Thoracic aorta (tissue), 2 donors: ENCODE results near the gene COMMD4. TPM values are rescaled to one million over a fixed set of nuclear protein-coding genes. Genes with fewer than 3 reads are reported as not detected.
"Not testable (repeated sequence)": the region's sequence is repeated elsewhere in the genome, so short reads cannot be mapped to it uniquely, and the experiment has no call there.

ENCODE experiments used
- ATAC-seq: fragments of 150-250 bp; one replicate; pipeline ENCODE4 v1.8.0; 2017; ENCODE audit warnings: low read depth; ENCODE audit not compliant: insufficient number of reproducible peaks, low FRiP score
- DNase-seq: peaks from one replicate; pipeline ENCODE4 v3.0.0-alpha.2; 2020; ENCODE audit warnings: low spot score
- H3K27ac ChIP-seq, 2 donors: fragments of 200-600 bp; sonication (generic); 1 replicate in 1 of 2; 2 replicates in 1 of 2; pipeline ENCODE4 v1.5.1; 2016; ENCODE audit warnings: mild to moderate bottlenecking in 2 of 2, moderate library complexity in 2 of 2
- H3K27me3 ChIP-seq: fragments of 200-600 bp; sonication (generic); replicated peaks from 2 replicates; pipeline ENCODE4 v1.6.0; 2016; ENCODE audit warnings: mild to moderate bottlenecking; ENCODE audit not compliant: insufficient read depth
- H3K36me3 ChIP-seq: fragments of 200-600 bp; sonication (generic); one replicate; pipeline ENCODE4 v1.5.1; 2016
- H3K4me1 ChIP-seq, 2 donors: fragments of 200-600 bp; sonication (generic); 1 replicate in 1 of 2; 2 replicates in 1 of 2; pipeline versions ENCODE4 v1.5.1 to v1.6.0; 2016; ENCODE audit warnings: low read depth in 2 of 2, mild to moderate bottlenecking in 1 of 2; ENCODE audit not compliant: control insufficient read depth in 1 of 2
- H3K4me3 ChIP-seq: fragments of 200-600 bp; sonication (generic); 2 replicates; pipeline ENCODE4 v1.5.1; 2016; ENCODE audit warnings: mild to moderate bottlenecking
- H3K9me3 ChIP-seq: fragments of 200-600 bp; sonication (generic); 2 replicates; pipeline ENCODE4 v1.5.1; 2016
- CTCF ChIP-seq: fragments of 200-600 bp; sonication (generic); IDR thresholded peaks from one replicate; pipeline ENCODE4 v1.5.1; 2019; ENCODE audit warnings: antibody characterized with exemption
- total RNA-seq, 2 donors: library from RNA; depleted of rRNA; stranded (reverse); fragments of >200 nt; gene quantifications; one replicate each; pipeline versions ENCODE4 v1.1.0 to v1.2.3, GENCODE V29; 2016

The COMMD4 gene
- total RNA-seq, 2 donors from 2014 or later = 57.6 to 71.2 TPM

DNA sequence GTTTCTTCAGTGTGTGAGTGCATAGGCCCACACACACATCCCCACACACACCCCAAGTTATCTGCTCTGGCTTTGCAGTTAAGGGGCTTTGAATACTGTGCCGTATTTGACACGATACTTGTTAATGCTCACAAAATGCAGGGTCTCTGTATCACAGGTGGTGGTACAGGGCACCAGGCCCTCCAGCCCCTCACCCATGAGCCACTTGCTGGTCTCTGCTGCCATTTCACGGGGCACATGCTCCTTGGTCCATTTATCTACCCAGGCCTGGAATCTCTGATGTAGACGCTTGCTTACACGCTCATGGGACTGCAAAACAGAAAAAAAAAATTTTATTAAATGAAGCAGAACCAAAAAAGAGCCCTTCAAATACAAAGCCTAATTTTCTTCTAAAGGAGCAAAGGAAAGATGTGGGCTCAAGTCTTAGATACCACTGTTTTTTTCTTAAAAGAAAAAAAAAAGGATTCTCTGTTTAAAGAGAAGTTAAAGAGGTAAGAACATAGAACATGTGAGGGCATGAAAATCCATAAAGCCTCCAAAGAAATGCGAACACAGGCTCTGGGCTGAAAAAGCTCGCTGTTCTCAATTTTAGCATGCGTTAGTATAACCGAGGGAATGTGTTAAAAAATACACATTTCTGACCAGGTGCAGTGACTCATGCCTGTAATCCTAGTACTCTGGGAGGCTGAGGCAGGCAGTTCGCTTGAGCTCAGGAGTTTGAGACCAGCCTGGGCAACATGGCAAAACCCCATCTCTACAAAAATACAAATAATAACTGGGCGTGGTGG lies 36.2 kb downstream of the COMMD4 start:
- no peak overlapping the region for H3K4me3 ChIP-seq
- H3K27me3 ChIP-seq = no peaks in the 10 kb centered on the region
- no peak overlapping the region for H3K27ac ChIP-seq
- no peak for TF ChIP-seq CTCF
- H3K9me3 ChIP-seq = no peaks in the 10 kb centered on the region
- DNase-seq = no peak
- peaks cover 32% of the 10 kb centered on the region for H3K36me3 ChIP-seq
- H3K4me1 ChIP-seq = peaks cover 6 to 16% of the 10 kb centered on the region in 2 donors
- ATAC-seq = no peak

GRCh38 chr15:75380773-75381172 lies 44.9 kb downstream of the COMMD4 start:
- Histone ChIP-seq H3K27ac (no peak overlapping the region), H3K4me3 (no peak overlapping the region), H3K36me3 (peaks cover 59% of the 10 kb centered on the region), H3K9me3 (no peaks in the 10 kb centered on the region), H3K4me1 (no peaks in the 10 kb centered on the region), H3K27me3 (no peaks in the 10 kb centered on the region)
- TF ChIP-seq CTCF = no peak
- DNase-seq (no peak), ATAC-seq (no peak)

DNA sequence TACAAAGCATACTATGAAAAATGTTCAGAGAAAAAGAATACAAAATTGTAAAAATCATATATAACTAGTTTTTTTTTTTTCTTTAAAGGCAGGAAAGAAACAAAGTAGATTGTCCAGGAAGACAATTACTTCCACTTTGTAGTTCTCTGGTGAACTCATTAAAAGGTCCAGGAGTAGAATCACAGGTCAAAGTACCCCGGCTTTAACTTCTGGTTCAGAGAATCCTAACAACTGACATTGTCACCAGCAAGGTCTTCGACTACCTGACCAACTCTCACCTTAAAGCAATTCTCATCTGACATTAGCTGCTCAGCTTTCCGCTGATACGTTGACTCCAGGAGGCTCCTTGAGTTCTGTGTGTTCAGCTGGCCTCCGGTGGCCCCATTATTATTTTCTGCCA lies 48.1 kb downstream of the COMMD4 start:
- not testable (repeated sequence) for H3K27me3 ChIP-seq, H3K27ac ChIP-seq, H3K4me1 ChIP-seq, H3K9me3 ChIP-seq, H3K4me3 ChIP-seq, ATAC-seq, DNase-seq
- peaks cover 84% of the 10 kb centered on the region for H3K36me3 ChIP-seq

Other genes with a start within 250 kb of the COMMD4 start
- gene C15orf39, start 134.2 kb upstream of the COMMD4 start, total RNA-seq = 10 to 100 TPM; 22.7 to 45.2 TPM
- under 1 TPM in 1 of 2 donors, not detected in 1; 0.56 TPM for gene GOLGA6C, start 77.7 kb upstream of the COMMD4 start, total RNA-seq
- gene GOLGA6D, start 53.2 kb upstream of the COMMD4 start, total RNA-seq = not detected
- 10 to 100 TPM; 47.8 to 62.3 TPM for gene NEIL1, start 11.0 kb downstream of the COMMD4 start, total RNA-seq
- gene MAN2C1, start 32.5 kb downstream of the COMMD4 start, total RNA-seq = 100 to 1,000 TPM; 394 to 471 TPM
- 10 to 100 TPM; 34.0 to 52.5 TPM for gene SIN3A, start 115.6 kb downstream of the COMMD4 start, total RNA-seq
- gene PTPN9, start 243.3 kb downstream of the COMMD4 start, total RNA-seq = 10 to 100 TPM; 19.6 to 20.9 TPM